Measurements from ENCODE around the gene PDE7B. TPM values are rescaled to one million over a fixed set of nuclear protein-coding genes. Genes with fewer than 3 reads are reported as not detected.

The PDE7B gene
- total RNA-seq, 1 donor, result 25.3 TPM

GRCh38 chr6:136160250-136160649 lies 308.7 kb downstream of the PDE7B start:
- H2AFZ ChIP-seq (ENCODE audit: low read length), result no peak overlapping the region

DNA sequence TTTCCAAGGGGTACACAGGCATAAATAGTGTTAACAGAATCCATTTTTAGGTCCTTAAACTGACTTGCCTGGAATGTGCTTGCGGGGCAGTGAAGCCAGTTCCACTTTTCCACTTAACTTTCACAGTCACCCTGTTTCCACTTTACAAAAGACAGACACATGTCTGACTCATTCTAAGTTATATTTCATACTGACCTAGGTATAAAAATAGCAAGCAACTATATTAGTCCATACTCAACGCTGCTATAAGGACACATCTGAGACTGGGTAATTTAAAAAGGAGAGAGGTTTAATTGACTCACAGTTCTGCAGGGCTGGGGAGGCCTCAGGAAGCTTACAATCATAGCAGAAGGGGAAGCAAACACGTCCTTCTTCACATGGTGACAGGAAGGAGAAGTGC lies 310.4 kb downstream of the PDE7B start:
- no peaks in the 10 kb centered on the region for H3K9me3 ChIP-seq (ENCODE audit: low read depth, low read length)
- no peaks in the 10 kb centered on the region for H3K27me3 ChIP-seq (ENCODE audit: insufficient read depth, low read length)
- H3K4me2 ChIP-seq (ENCODE audit: insufficient read depth, low read length), result no peak overlapping the region
- H3K4me3 ChIP-seq (ENCODE audit: insufficient read depth, low read length), result no peak overlapping the region
- peaks cover 4% of the 10 kb centered on the region for H4K20me1 ChIP-seq (ENCODE audit: insufficient read depth, low read length)
- peaks cover 3% of the 10 kb centered on the region for H3K4me1 ChIP-seq (ENCODE audit: insufficient read depth, low read length)
- DNase-seq (ENCODE audit: insufficient read length, low spot score, missing footprints), result no peak
- no peak overlapping the region for H3K27ac ChIP-seq (ENCODE audit: low read depth, low read length)
- peaks cover 62% of the 10 kb centered on the region for H3K36me3 ChIP-seq (ENCODE audit: insufficient read depth, low read length)
- H3K79me2 ChIP-seq (ENCODE audit: insufficient read depth, low read length), result no peaks in the 10 kb centered on the region
- no peak overlapping the region for H2AFZ ChIP-seq (ENCODE audit: low read length)
- TF ChIP-seq, protein P1, sequence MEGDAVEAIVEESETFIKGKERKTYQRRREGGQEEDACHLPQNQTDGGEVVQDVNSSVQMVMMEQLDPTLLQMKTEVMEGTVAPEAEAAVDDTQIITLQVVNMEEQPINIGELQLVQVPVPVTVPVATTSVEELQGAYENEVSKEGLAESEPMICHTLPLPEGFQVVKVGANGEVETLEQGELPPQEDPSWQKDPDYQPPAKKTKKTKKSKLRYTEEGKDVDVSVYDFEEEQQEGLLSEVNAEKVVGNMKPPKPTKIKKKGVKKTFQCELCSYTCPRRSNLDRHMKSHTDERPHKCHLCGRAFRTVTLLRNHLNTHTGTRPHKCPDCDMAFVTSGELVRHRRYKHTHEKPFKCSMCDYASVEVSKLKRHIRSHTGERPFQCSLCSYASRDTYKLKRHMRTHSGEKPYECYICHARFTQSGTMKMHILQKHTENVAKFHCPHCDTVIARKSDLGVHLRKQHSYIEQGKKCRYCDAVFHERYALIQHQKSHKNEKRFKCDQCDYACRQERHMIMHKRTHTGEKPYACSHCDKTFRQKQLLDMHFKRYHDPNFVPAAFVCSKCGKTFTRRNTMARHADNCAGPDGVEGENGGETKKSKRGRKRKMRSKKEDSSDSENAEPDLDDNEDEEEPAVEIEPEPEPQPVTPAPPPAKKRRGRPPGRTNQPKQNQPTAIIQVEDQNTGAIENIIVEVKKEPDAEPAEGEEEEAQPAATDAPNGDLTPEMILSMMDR (IDR thresholded peaks at IDR 0.05; ENCODE audit: extremely low read depth, low read depth, low read length), result no peak

More at GRCh38 chr6:136160250-136160649, 308.7 kb downstream of the PDE7B start:
- H3K27me3 ChIP-seq (ENCODE audit: insufficient read depth, low read length), result no peaks in the 10 kb centered on the region
- no peak overlapping the region for H3K27ac ChIP-seq (ENCODE audit: low read depth, low read length)
- H3K79me2 ChIP-seq (ENCODE audit: insufficient read depth, low read length), result no peaks in the 10 kb centered on the region
- no peak for DNase-seq (ENCODE audit: insufficient read length, low spot score, missing footprints)
- TF ChIP-seq, protein P1 (IDR thresholded peaks at IDR 0.05; ENCODE audit: extremely low read depth, low read depth, low read length), result no peak
- H3K36me3 ChIP-seq (ENCODE audit: insufficient read depth, low read length), result peaks cover 62% of the 10 kb centered on the region
- no peak overlapping the region for H3K4me2 ChIP-seq (ENCODE audit: insufficient read depth, low read length)
- H3K4me1 ChIP-seq (ENCODE audit: insufficient read depth, low read length), result peaks cover 3% of the 10 kb centered on the region
- H4K20me1 ChIP-seq (ENCODE audit: insufficient read depth, low read length), result no peaks in the 10 kb centered on the region
- H3K9me3 ChIP-seq (ENCODE audit: low read depth, low read length), result no peaks in the 10 kb centered on the region
- H3K4me3 ChIP-seq (ENCODE audit: insufficient read depth, low read length), result no peak overlapping the region

GRCh38 chr6:136163260-136163659 lies 311.8 kb downstream of the PDE7B start:
- TF ChIP-seq, protein P1 (IDR thresholded peaks at IDR 0.05; ENCODE audit: extremely low read depth, low read depth, low read length), result no peak
- H3K79me2 ChIP-seq (ENCODE audit: insufficient read depth, low read length), result no peaks in the 10 kb centered on the region
- no peaks in the 10 kb centered on the region for H3K9me3 ChIP-seq (ENCODE audit: low read depth, low read length)
- H4K20me1 ChIP-seq (ENCODE audit: insufficient read depth, low read length), result peaks cover 4% of the 10 kb centered on the region
- no peak for DNase-seq (ENCODE audit: insufficient read length, low spot score, missing footprints)
- no peak overlapping the region for H2AFZ ChIP-seq (ENCODE audit: low read length)
- no peak overlapping the region for H3K4me2 ChIP-seq (ENCODE audit: insufficient read depth, low read length)
- H3K36me3 ChIP-seq (ENCODE audit: insufficient read depth, low read length), result peaks cover 59% of the 10 kb centered on the region
- H3K4me3 ChIP-seq (ENCODE audit: insufficient read depth, low read length), result no peak overlapping the region
- no peak overlapping the region for H3K27ac ChIP-seq (ENCODE audit: low read depth, low read length)
- no peaks in the 10 kb centered on the region for H3K27me3 ChIP-seq (ENCODE audit: insufficient read depth, low read length)
- peaks cover 3% of the 10 kb centered on the region for H3K4me1 ChIP-seq (ENCODE audit: insufficient read depth, low read length)

DNA sequence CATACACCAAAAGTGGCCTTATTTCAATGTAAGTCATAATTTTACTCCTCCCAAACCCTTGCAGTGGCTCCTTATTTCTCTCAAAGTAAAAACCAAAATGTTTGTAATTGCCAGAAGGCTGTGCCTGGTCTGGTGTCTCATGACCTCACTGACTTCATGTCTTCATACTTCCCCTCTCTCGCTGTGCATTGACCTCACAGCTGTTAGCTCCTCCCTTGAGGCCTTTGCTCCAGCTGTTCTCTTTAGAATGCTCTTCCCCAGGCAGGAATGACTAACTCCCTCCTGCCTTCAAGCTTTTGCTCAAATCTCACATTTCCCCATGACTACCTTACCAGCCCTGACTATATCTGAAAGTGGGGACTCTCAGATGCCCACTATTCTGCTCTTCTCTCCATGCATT lies 315.3 kb downstream of the PDE7B start:
- H2AFZ ChIP-seq (ENCODE audit: low read length), result no peak overlapping the region
- H3K27me3 ChIP-seq (ENCODE audit: insufficient read depth, low read length), result no peaks in the 10 kb centered on the region
- TF ChIP-seq, protein P1 (IDR thresholded peaks at IDR 0.05; ENCODE audit: extremely low read depth, low read depth, low read length), result no peak
- no peak overlapping the region for H3K27ac ChIP-seq (ENCODE audit: low read depth, low read length)
- no peak overlapping the region for H3K4me3 ChIP-seq (ENCODE audit: insufficient read depth, low read length)
- DNase-seq (ENCODE audit: insufficient read length, low spot score, missing footprints), result no peak
- no peaks in the 10 kb centered on the region for H3K79me2 ChIP-seq (ENCODE audit: insufficient read depth, low read length)
- H3K4me1 ChIP-seq (ENCODE audit: insufficient read depth, low read length), result no peaks in the 10 kb centered on the region
- peaks cover 72% of the 10 kb centered on the region for H3K36me3 ChIP-seq (ENCODE audit: insufficient read depth, low read length)
- H4K20me1 ChIP-seq (ENCODE audit: insufficient read depth, low read length), result peaks cover 4% of the 10 kb centered on the region
- no peaks in the 10 kb centered on the region for H3K9me3 ChIP-seq (ENCODE audit: low read depth, low read length)
- no peak overlapping the region for H3K4me2 ChIP-seq (ENCODE audit: insufficient read depth, low read length)

All from osteoblast (primary cell).